ENCODE measurements around the gene PHF20.
"Not testable (repeated sequence)": the region's sequence is repeated elsewhere in the genome, so short reads cannot be mapped to it uniquely, and the experiment has no call there.

PHF20 gene

GRCh38 chr20:35882427-35883161, 110.8 kb downstream of the PHF20 start:
- DNase-seq (ENCODE audit: extremely low read depth in 1 of 2, low read depth in 1 of 2), result not testable (repeated sequence)

GRCh38 chr20:35883336-35883777, 111.5 kb downstream of the PHF20 start:
- no peak for DNase-seq (ENCODE audit: extremely low read depth in 1 of 2, low read depth in 1 of 2)

GRCh38 chr20:35883778-35884540, 112.1 kb downstream of the PHF20 start:
- DNase-seq (ENCODE audit: extremely low read depth in 1 of 2, low read depth in 1 of 2), result peak; percentile 9 to 19

GRCh38 chr20:35884541-35884865, 112.7 kb downstream of the PHF20 start:
- no peak for DNase-seq (ENCODE audit: extremely low read depth in 1 of 2, low read depth in 1 of 2)

GRCh38 chr20:35885212-35885611, 113.4 kb downstream of the PHF20 start:
- no peak for DNase-seq (ENCODE audit: extremely low read depth in 1 of 2, low read depth in 1 of 2)

GRCh38 chr20:35886537-35886936, 114.7 kb downstream of the PHF20 start:
- no peak for DNase-seq (ENCODE audit: extremely low read depth in 1 of 2, low read depth in 1 of 2)

DNA sequence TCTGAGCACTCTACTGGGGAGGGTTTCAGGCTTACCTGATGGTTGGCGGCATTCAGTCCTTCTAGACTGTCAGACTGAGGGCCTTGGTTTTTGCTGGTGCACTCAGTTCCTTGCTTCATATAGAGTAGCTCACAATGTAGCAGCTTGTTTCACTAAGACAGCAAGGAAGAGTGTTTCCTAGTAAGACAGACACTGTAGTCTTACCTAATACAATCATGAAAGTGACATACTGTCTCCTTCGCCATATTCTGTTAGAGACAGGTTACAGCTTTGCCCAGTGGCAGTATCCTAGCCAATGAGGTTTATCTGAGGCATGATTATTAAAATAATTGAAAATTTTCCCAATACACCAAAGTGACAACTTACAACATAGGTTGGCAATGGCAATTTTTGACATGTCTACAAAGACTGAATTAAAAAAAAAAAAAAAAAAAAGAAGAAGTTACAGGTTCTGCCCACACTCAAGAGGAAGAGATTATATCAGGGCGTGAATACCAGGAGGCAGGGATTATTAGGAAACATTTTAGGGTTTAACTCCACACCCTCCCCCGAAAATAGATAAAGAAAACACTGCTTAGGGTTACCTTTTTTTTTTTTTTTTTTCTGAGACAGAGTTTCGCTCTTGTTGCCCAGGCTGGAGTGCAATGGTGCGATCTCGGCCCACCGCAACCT, 115.7 kb downstream of the PHF20 start:
- DNase-seq (ENCODE audit: extremely low read depth in 1 of 2, low read depth in 1 of 2), result no peak

DNA sequence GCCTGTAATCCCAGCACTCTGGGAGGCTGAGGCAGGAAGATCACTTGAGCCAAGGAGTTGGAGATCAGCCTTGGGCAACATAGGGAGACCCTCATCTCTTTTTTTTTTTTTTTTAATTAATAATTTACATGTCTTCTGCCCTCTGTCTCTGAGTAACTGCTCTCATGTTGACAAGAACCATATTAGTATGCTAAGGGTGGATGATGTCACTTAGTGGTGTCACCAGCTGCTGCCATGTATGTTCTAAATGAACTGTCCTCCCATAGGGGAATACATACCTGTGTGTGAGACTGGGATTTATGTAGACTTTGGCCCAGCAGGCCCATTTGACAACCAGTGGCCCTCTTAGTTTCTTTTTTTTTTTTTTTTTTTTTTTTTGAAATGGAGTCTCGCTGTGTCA, 116.8 kb downstream of the PHF20 start:
- DNase-seq (ENCODE audit: extremely low read depth in 1 of 2, low read depth in 1 of 2), result no peak

DNA sequence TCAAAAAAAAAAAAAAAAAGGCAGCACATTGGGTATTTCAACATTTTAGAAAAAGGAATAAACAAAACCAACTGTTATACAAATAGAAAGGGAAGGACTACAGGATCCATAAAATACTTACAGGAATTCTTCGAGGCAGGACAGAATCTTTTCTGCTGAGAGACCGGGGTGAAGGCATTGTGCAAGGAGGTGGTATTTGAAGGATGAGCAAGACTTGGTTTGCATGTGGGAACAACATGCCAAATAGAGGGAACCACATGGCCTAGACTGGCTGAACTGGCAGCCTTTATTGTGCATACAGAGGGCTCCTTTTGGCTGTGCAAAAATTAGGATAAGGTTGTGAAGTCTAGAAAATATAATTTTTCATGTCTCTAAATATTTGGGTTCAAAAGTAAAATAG, 119.6 kb downstream of the PHF20 start:
- no peak for DNase-seq (ENCODE audit: extremely low read depth in 1 of 2, low read depth in 1 of 2)

- DNase-seq (ENCODE audit: extremely low read depth in 1 of 2, low read depth in 1 of 2), result no peak
Measured at GRCh38 chr20:35892871-35893270, 121.1 kb downstream of the PHF20 start.

DNA sequence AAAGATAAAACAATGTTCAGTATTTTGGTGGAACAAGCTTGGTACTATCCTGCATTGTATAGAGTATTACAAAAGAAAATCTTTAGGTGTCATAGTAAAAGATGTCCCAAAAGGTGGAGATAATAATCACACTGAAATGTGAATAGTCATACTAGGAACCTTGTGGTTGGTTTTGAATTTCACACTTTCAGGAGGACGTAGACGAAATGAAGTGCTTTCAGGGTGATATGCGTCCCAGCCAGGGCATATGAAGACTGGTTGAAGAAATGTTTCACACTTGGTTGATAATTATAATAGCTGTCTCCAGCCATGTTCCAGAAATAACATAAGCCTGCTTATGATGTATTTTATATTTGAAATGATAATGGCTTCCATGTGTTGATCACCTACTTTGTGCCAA, 122.1 kb downstream of the PHF20 start:
- DNase-seq (ENCODE audit: extremely low read depth in 1 of 2, low read depth in 1 of 2), result peak in 1 of 2 donors; percentile 7

- not testable (repeated sequence) for DNase-seq (ENCODE audit: extremely low read depth in 1 of 2, low read depth in 1 of 2)
Measured at GRCh38 chr20:35895516-35895915, 123.7 kb downstream of the PHF20 start.

- DNase-seq (ENCODE audit: extremely low read depth in 1 of 2, low read depth in 1 of 2), result no peak
Measured at GRCh38 chr20:35899064-35899463, 127.2 kb downstream of the PHF20 start.

DNA sequence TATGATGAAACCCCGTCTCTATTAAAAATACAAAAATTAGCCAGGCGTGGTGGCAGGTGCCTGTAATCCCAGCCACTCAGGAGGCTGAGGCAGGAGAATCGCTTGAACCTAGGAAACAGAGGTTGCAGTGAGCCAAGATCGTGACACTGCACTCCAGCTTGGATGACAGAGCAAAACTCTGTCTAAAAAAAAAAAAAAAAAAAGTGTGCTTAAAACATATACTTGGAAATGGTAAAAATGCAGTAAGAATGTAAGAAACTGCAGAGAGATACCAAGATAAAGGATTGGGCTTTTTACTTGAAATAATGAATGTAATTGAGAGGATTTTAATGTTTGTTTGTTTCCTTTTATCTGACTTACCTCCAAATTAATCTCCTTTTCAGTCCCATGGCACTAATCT, 129.4 kb downstream of the PHF20 start:
- DNase-seq (ENCODE audit: extremely low read depth in 1 of 2, low read depth in 1 of 2), result not testable (repeated sequence)

GRCh38 chr20:35901678-35902544, 130.1 kb downstream of the PHF20 start:
- no peak for DNase-seq (ENCODE audit: extremely low read depth in 1 of 2, low read depth in 1 of 2)

- no peak for DNase-seq (ENCODE audit: extremely low read depth in 1 of 2, low read depth in 1 of 2)
Measured at GRCh38 chr20:35902545-35902941, 130.7 kb downstream of the PHF20 start.

- no peak for DNase-seq (ENCODE audit: extremely low read depth in 1 of 2, low read depth in 1 of 2)
Measured at GRCh38 chr20:35903843-35904242, 132.0 kb downstream of the PHF20 start.

DNA sequence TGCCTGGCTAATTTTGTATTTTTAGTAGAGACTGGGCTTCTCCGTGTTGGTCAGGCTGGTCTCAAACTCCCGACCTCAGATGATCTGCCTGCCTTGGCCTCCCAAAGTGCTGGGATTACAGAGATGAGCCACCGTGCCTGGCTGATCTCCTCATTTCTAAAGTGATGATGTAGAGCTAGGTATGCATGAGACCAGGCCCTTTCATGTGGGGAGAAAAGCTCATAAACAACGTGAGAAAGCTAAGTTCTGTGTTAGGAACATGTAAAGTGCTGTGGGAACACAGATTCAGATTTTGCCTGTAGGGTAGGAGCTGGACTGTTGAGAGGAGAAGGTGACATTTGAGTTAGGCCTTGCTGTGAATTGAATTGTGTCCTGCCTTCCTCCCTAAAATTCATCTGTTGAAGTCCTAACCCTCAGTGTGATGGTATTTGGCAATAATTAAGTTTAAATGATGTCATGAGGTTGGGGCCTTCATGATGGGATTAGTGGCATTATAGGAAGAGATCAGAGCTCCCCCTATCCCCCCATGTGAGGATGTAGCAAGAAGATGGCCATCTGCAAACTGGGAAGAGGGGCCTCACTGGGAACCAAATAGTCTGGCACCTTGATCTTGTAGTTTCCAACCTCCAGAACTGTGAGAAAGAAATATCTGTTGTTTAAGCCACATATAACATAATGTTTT, 133.3 kb downstream of the PHF20 start:
- DNase-seq (ENCODE audit: extremely low read depth in 1 of 2, low read depth in 1 of 2), result no peak

DNA sequence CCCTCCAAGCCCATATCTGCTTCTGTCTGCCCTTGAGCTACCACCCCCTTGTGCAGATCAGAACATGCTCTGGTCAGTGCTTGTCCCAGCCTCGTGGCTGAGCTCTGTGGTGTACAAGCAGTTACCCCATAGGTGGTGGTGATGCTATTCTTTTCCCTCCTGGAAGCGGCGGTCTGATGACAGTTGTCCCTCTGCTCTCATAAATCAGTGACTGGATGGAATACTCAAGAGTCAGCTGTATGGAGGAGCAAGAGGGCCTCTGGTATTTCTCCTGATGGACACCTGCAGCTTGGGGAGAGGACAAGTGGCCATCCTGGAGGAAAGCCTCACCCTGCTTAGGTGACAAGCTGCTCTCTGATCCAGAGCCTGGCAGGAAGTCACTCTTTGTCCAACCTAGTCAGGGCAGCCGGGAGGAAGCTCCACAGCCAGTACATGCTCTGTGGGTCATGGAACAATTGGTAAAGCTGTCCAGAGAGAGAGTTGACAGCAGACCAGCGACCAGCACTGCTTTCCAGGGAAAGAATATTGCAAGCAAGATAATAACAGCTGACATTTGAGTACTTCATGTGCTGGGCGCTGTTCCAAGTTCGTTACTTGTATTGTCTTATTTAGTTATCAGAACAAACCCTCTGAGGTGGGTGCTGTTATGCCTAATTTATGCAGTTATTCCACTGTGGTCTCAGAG, 135.3 kb downstream of the PHF20 start:
- DNase-seq (ENCODE audit: extremely low read depth in 1 of 2, low read depth in 1 of 2), result no peak

GRCh38 chr20:35908007-35908406, 136.2 kb downstream of the PHF20 start:
- DNase-seq (ENCODE audit: extremely low read depth in 1 of 2, low read depth in 1 of 2), result no peak
